Parietal lobe (tissue), 2 donors: ENCODE measurements around the gene TBC1D3I. TPM values are rescaled to one million over a fixed set of nuclear protein-coding genes. Genes with fewer than 3 reads are reported as not detected.

ENCODE experiments used
- small RNA-seq: library from RNA; depleted of rRNA; stranded (forward); fragments of <200 nt; gene quantifications from one replicate; pipeline ENCODE3, GENCODE V24; 2014; ENCODE audit warnings: low replicate concordance
- total RNA-seq: library from RNA; depleted of rRNA; stranded (reverse); fragments of >200 nt; gene quantifications from one replicate; pipeline ENCODE4 v1.2.3, GENCODE V29; 2014

TBC1D3I gene
- not detected for total RNA-seq

DNA sequence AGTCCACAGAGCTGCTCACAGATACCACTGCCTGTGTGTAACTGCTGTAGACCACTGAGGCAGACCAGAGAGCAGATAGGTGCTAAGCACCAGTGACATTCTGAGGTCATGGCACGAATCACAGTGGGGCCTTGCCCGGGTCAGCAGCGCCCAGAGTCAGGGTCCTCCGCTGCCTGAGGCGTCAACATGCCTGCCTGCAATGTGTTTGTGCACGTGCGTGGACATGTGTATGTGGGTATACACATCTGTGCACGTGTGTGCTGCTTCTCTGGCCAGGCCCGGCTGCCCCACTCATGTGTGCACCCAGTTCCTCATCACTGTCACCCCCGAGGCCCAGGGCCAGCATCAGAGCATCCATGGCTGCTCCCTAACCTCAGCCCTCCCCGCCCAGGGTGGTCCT, at the start of gene TBC1D3I:
Gene TBC1D3I (minus strand): TSS at position 101 of the 400 bp plus-strand sequence. CDS start 1,585 bp downstream, outside the sequence.

DNA sequence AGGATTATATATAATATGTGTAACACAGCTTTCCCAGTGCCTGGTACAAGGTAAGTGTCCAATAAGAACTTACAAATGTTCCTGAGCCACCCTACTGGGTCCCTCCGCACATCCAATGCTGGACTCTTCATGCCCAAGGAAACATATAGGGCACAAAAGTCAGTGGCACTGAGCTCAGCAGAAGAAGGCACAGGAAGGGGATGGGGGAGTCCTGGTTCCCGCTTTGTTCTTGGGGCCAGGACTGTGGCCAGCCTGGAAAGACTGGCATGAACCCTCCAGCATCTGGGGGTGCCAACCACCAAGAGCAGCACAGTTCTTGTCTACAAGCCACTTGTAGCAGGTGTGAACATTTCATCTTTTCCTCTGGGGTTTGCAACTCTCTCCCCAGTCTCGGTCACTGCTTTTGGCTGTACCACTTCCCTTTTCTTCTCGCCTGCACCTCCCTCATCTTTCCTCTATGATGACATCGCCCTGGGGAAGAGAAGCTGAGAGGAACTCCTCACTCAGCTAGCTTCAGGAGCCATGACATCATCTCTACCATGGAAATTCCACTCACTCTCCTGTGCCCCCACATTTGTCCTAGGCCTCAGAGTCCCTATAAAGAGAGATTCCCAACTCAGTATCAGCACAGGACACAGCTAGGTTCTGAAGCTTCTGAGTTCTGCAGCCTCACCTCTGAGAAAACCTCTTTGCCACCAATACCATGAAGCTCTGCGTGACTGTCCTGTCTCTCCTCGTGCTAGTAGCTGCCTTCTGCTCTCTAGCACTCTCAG, 53.7 kb downstream of the TBC1D3I start, which contains the start of gene CCL4L2:
Gene CCL4L2 (plus strand): TSS at position 625 of the 773 bp plus-strand sequence.

Small RNAs within 50 kb of the gene (small RNA-seq; reads per million reads assigned to genes)
- not detected for gene AC243829.3
- gene AC243829.6, result not detected
- not detected for gene RF00019

Other genes with a start within 250 kb of the TBC1D3I start
- gene CCL23, start 246.6 kb downstream of the TBC1D3I start, total RNA-seq, result not detected
- gene CCL18, start 200.3 kb downstream of the TBC1D3I start, total RNA-seq, result not detected
- 2.8 TPM for gene CCL3, start 174.4 kb downstream of the TBC1D3I start, total RNA-seq
- gene CCL4, start 160.7 kb downstream of the TBC1D3I start, total RNA-seq, result 2.8 TPM
- gene TBC1D3B, start 87.9 kb downstream of the TBC1D3I start, total RNA-seq, result 13.5 TPM
- 2.2 TPM for gene CCL3L1, start 67.8 kb downstream of the TBC1D3I start, total RNA-seq
- 1.6 TPM for gene CCL4L2, start 53.5 kb downstream of the TBC1D3I start, total RNA-seq
- gene TBC1D3G, start 59.3 kb upstream of the TBC1D3I start, total RNA-seq, result not detected
- not detected for gene TBC1D3H, start 123.9 kb upstream of the TBC1D3I start, total RNA-seq
- gene ZNHIT3, start 222.1 kb upstream of the TBC1D3I start, total RNA-seq, result 39.4 TPM